Stimulated activated CD8-positive, alpha-beta memory T cell treated with anti-CD3 and anti-CD28 coated beads, Interleukin-2, amount 100 ng/mL, for 1 hour (primary cell): ENCODE data around the gene IGF1R.
A peak's percentile ranks its signal among the peaks of the same experiment; 100 is the strongest.

ENCODE experiments used
- DNase-seq, 2 donors: peaks; one replicate each; pipeline ENCODE4 v3.0.0-alpha.2; 2020; ENCODE audit warnings: low read depth in 2 of 2

IGF1R gene

GRCh38 chr15:98856532-98856907 is 208.2 kb downstream of the IGF1R start:
- DNase-seq, result no peak

- no peak for DNase-seq
Observed at GRCh38 chr15:98858610-98859023, 210.3 kb downstream of the IGF1R start.

- no peak for DNase-seq
Observed at GRCh38 chr15:98859149-98859548, 210.8 kb downstream of the IGF1R start.

- DNase-seq, result no peak
Observed at GRCh38 chr15:98860281-98861041, 212.1 kb downstream of the IGF1R start.

- DNase-seq, result no peak
Observed at GRCh38 chr15:98861188-98861587, 212.8 kb downstream of the IGF1R start.

- no peak for DNase-seq
Observed at GRCh38 chr15:98863983-98864382, 215.6 kb downstream of the IGF1R start.

- DNase-seq, result peak; percentile 37 to 53
Observed at GRCh38 chr15:98865397-98866339, 217.3 kb downstream of the IGF1R start.

- no peak for DNase-seq
Observed at GRCh38 chr15:98866511-98866910, 218.2 kb downstream of the IGF1R start.

- DNase-seq, result no peak
Observed at GRCh38 chr15:98868564-98868963, 220.2 kb downstream of the IGF1R start.

- DNase-seq, result no peak
Observed at GRCh38 chr15:98870788-98871187, 222.4 kb downstream of the IGF1R start.

GRCh38 chr15:98872774-98873173 is 224.4 kb downstream of the IGF1R start:
- no peak for DNase-seq

GRCh38 chr15:98873441-98874218 is 225.3 kb downstream of the IGF1R start:
- DNase-seq, result no peak

- DNase-seq, result no peak
Observed at GRCh38 chr15:98874370-98874769, 226.0 kb downstream of the IGF1R start.

GRCh38 chr15:98874773-98875172 is 226.4 kb downstream of the IGF1R start:
- DNase-seq, result no peak

- DNase-seq, result no peak
Observed at GRCh38 chr15:98875309-98875708, 227.0 kb downstream of the IGF1R start.

GRCh38 chr15:98876451-98877369 is 228.4 kb downstream of the IGF1R start:
- DNase-seq, result no peak

GRCh38 chr15:98878172-98878571 is 229.8 kb downstream of the IGF1R start:
- DNase-seq, result no peak

GRCh38 chr15:98878862-98879261 is 230.5 kb downstream of the IGF1R start:
- no peak for DNase-seq

- DNase-seq, result no peak
Observed at GRCh38 chr15:98881526-98882520, 233.5 kb downstream of the IGF1R start.

- DNase-seq, result no peak
Observed at GRCh38 chr15:98883478-98883877, 235.1 kb downstream of the IGF1R start.
